B cell (primary cell): ENCODE results near the gene FMO4. TPM values are rescaled to one million over a fixed set of nuclear protein-coding genes. Genes with fewer than 3 reads are reported as not detected.
"Not testable (repeated sequence)": the region's sequence is repeated elsewhere in the genome, so short reads cannot be mapped to it uniquely, and the experiment has no call there.

Source experiments
- ATAC-seq: fragments of 200-7000 bp; cut with Tn5 transposase; one replicate; pipeline ENCODE4 v1.10.0; 2021; ENCODE audit warnings: low read depth, mild to moderate bottlenecking, moderate number of reproducible peaks, moderate library complexity
- CTCF ChIA-PET: fragments of 350-600 bp; sonication (Branson Sonifier 250); formaldehyde crosslinking; loops from one replicate; lab custom pipeline; 2021; ENCODE audit warnings: antibody characterized with exemption, inconsistent platforms; lab: Charles Lee
- POLR2A ChIA-PET: fragments of 350-600 bp; sonication (Branson Sonifier 250); formaldehyde crosslinking; loops from one replicate; lab custom pipeline; 2021; ENCODE audit warnings: antibody characterized with exemption; lab: Charles Lee
- DNase-seq: peaks from one replicate; pipeline ENCODE4 v3.0.0; 2013
- H2AFZ ChIP-seq: 2 replicates; pipeline ENCODE4 v1.6.1; 2012; ENCODE audit warnings: mild to moderate bottlenecking, low read depth, low read length; ENCODE audit not compliant: insufficient read depth, poor library complexity, severe bottlenecking
- H3K27ac ChIP-seq, 2 donors: 1 replicate in 1 of 2; 2 replicates in 1 of 2; pipeline ENCODE4 v1.5.1; 2012 to 2013; ENCODE audit warnings: low read length in 2 of 2, mild to moderate bottlenecking in 2 of 2, moderate library complexity in 1 of 2
- H3K27me3 ChIP-seq, 4 experiments: fragments of 200-600 bp in 1 of 4; sonication (generic) in 1 of 4; replicated peaks in 1 of 4; 1 replicate in 2 of 4; 2 replicates in 2 of 4; pipeline versions ENCODE4 v1.6.1 to v1.7.0; 2013 to 2016; ENCODE audit warnings: low read length in 3 of 4, mild to moderate bottlenecking in 2 of 4, mixed read lengths in 1 of 4, moderate library complexity in 1 of 4; ENCODE audit not compliant: insufficient read depth in 4 of 4, control insufficient read depth in 3 of 4; ENCODE audit errors: control extremely low read depth in 1 of 4
- H3K36me3 ChIP-seq, 2 experiments: replicated peaks in 1 of 2; 1 replicate in 1 of 2; 2 replicates in 1 of 2; pipeline versions ENCODE4 v1.6.1 to v1.7.1; 2013; ENCODE audit warnings: low read length in 1 of 2; ENCODE audit not compliant: insufficient read depth in 2 of 2, control insufficient read depth in 1 of 2; ENCODE audit errors: control extremely low read depth in 1 of 2, extremely low read depth in 1 of 2
- H3K4me1 ChIP-seq, 2 donors: fragments of 200-600 bp in 1 of 2; sonication (generic) in 1 of 2; 1 replicate in 1 of 2; 2 replicates in 1 of 2; pipeline versions ENCODE4 v1.5.1 to v1.6.1; 2013 to 2017; ENCODE audit warnings: low read length in 2 of 2; ENCODE audit not compliant: control insufficient read depth in 2 of 2, insufficient read depth in 2 of 2
- H3K4me2 ChIP-seq: replicated peaks from 2 replicates; pipeline ENCODE3; 2012; ENCODE audit warnings: mild to moderate bottlenecking, low read depth, low read length; ENCODE audit not compliant: poor library complexity, severe bottlenecking
- H3K4me3 ChIP-seq, 5 experiments: fragments of 200-600 bp in 1 of 5; sonication (generic) in 1 of 5; 1 replicate in 3 of 5; 2 replicates in 2 of 5; pipeline versions ENCODE4 v1.5.1 to v1.7.0; 2011 to 2016; ENCODE audit warnings: low read length in 4 of 5, mild to moderate bottlenecking in 4 of 5, low read depth in 2 of 5, control low read depth in 1 of 5, moderate library complexity in 1 of 5; ENCODE audit not compliant: insufficient read depth in 1 of 5; ENCODE audit errors: control extremely low read depth in 1 of 5, extremely low read depth in 1 of 5
- H3K79me2 ChIP-seq: fragments of 200-600 bp; sonication (generic); one replicate; pipeline ENCODE4 v1.6.0; 2016; ENCODE audit warnings: low read length; ENCODE audit not compliant: control insufficient read depth, insufficient read depth
- H3K9ac ChIP-seq: fragments of 200-600 bp; sonication (generic); 2 replicates; pipeline ENCODE4 v1.6.1; 2017; ENCODE audit warnings: mild to moderate bottlenecking, low read length, moderate library complexity
- H3K9me3 ChIP-seq, 3 donors: one replicate each; pipeline versions ENCODE4 v1.6.1 to v1.7.1; 2013; ENCODE audit warnings: low read length in 2 of 3; ENCODE audit not compliant: control insufficient read depth in 2 of 3, insufficient read depth in 1 of 3; ENCODE audit errors: control extremely low read depth in 1 of 3
- H4K20me1 ChIP-seq: 2 replicates; pipeline ENCODE4 v1.6.0; 2012; ENCODE audit warnings: mild to moderate bottlenecking, low read length; ENCODE audit not compliant: insufficient read depth, control insufficient read depth, poor library complexity, severe bottlenecking
- H3K27ac Mint-ChIP-seq: one replicate; pipeline ENCODE4 v1.8.0; 2021; ENCODE audit warnings: mixed read lengths
- H3K27me3 Mint-ChIP-seq: one replicate; pipeline ENCODE4 v1.8.0; 2021; ENCODE audit warnings: mixed read lengths
- H3K4me1 Mint-ChIP-seq: one replicate; pipeline ENCODE4 v1.8.0; 2021; ENCODE audit warnings: mixed read lengths
- H3K4me3 Mint-ChIP-seq: one replicate; pipeline ENCODE4 v1.8.0; 2021; ENCODE audit warnings: mixed read lengths
- H3K9me3 Mint-ChIP-seq: one replicate; pipeline ENCODE4 v1.8.0; 2022; ENCODE audit warnings: mixed read lengths; ENCODE audit not compliant: insufficient read depth
- CTCF ChIP-seq: fragments of 200-600 bp; IDR thresholded peaks from one replicate; pipeline ENCODE4 v1.8.0; 2022; ENCODE audit warnings: antibody characterized with exemption, mild to moderate bottlenecking
- EZH2 ChIP-seq: IDR thresholded peaks from 2 replicates; pipeline ENCODE4 v1.6.1; 2012; ENCODE audit warnings: borderline replicate concordance, low read depth, mild to moderate bottlenecking, moderate library complexity, low read length; ENCODE audit not compliant: insufficient read depth, poor library complexity, severe bottlenecking
- WGBS: methylation state at CpG from one replicate; pipeline ENCODE4 v1.1.5; 2013; ENCODE audit warnings: missing lambda C conversion rate; ENCODE audit not compliant: insufficient coverage; 5-methylcytosine and 5-hydroxymethylcytosine counted together
- intact Hi-C: fragments of 100-400 bp; cut with micrococcal nuclease; formaldehyde crosslinking; loops from one replicate; pipeline ENCODE4 v1.10.0; 2022
- polyA plus RNA-seq: library from polyadenylated mRNA; depleted of rRNA; stranded (reverse); fragments of >200 nt; gene quantifications from 2 replicates; pipeline ENCODE4 v1.2.3, GENCODE V29; 2012
- total RNA-seq, 2 donors: library from RNA; stranded (reverse); fragments of 120-200 nt in 1 of 2; gene quantifications; 1 replicate in 1 of 2; 2 replicates in 1 of 2; pipeline versions ENCODE4 v1.2.3 to v1.2.4, GENCODE V29; 2013 to 2022

The FMO4 gene
- total and polyA plus RNA-seq, 2 donors (not counting 1 experiment from before 2014, with no cell fraction given), result 2.5 to 3.0 TPM

- Histone ChIP-seq H2AFZ (no peak overlapping the region), H3K4me3 (no peak overlapping the region), H3K79me2 (no peaks in the 10 kb centered on the region), H3K36me3 (no peaks in the 10 kb centered on the region), H3K27ac (no peak overlapping the region), H3K4me1 (no peaks in the 10 kb centered on the region), H3K9me3 (peaks cover 0 to 5% (median 1%) of the 10 kb centered on the region in 3 donors), H3K4me2 (no peak overlapping the region), H3K9ac (no peak overlapping the region), H3K27me3 (peaks cover 0 to 5% (median 1%) of the 10 kb centered on the region in 4 experiments), H4K20me1 (no peaks in the 10 kb centered on the region)
- Mint-ChIP-seq H3K27ac (no peak overlapping the region), H3K4me1 (no peaks in the 10 kb centered on the region), H3K9me3 (no peaks in the 10 kb centered on the region), H3K27me3 (peaks cover 23% of the 10 kb centered on the region), H3K4me3 (no peak overlapping the region)
- ChIA-PET CTCF (no interaction called here), POLR2A (no interaction called here)
- TF ChIP-seq CTCF, result no peak
- no peak for TF ChIP-seq EZH2
- intact Hi-C loops, result no loop called here
- WGBS, result 94% methylated on average over 2 of the region's 4 CpGs
- ATAC-seq, result no peak
- DNase-seq, result no peak
Measured at GRCh38 chr1:171357179-171357578, 43.2 kb downstream of the FMO4 start.

- H3K4me3 ChIP-seq, H3K36me3 ChIP-seq, DNase-seq, ATAC-seq, H3K4me3 Mint-ChIP-seq, intact Hi-C loops, H2AFZ ChIP-seq, H3K9me3 Mint-ChIP-seq, H3K4me2 ChIP-seq, H4K20me1 ChIP-seq, H3K9ac ChIP-seq, POLR2A ChIA-PET, H3K9me3 ChIP-seq, H3K27ac Mint-ChIP-seq, H3K79me2 ChIP-seq, H3K4me1 ChIP-seq, H3K4me1 Mint-ChIP-seq, CTCF ChIA-PET, H3K27me3 ChIP-seq, H3K27ac ChIP-seq: not testable (repeated sequence)
- H3K27me3 Mint-ChIP-seq, result peaks cover 23% of the 10 kb centered on the region
- WGBS, result 90% methylated on average over 5 of the region's 7 CpGs
Measured at GRCh38 chr1:171359355-171359648, 45.3 kb downstream of the FMO4 start.

- H3K4me1 Mint-ChIP-seq, H2AFZ ChIP-seq, H3K9me3 ChIP-seq, POLR2A ChIA-PET, H3K4me3 ChIP-seq, H4K20me1 ChIP-seq, CTCF ChIA-PET, H3K27me3 ChIP-seq, H3K79me2 ChIP-seq, DNase-seq, H3K4me3 Mint-ChIP-seq, H3K4me2 ChIP-seq, ATAC-seq, H3K27ac ChIP-seq, intact Hi-C loops, H3K9me3 Mint-ChIP-seq, H3K27ac Mint-ChIP-seq, H3K9ac ChIP-seq, H3K36me3 ChIP-seq, H3K4me1 ChIP-seq: not testable (repeated sequence)
- WGBS, result 81% methylated on average over 7 of the region's 9 CpGs
- peaks cover 23% of the 10 kb centered on the region for H3K27me3 Mint-ChIP-seq
Measured at GRCh38 chr1:171359731-171360527, 45.9 kb downstream of the FMO4 start.
